Stimulated activated CD4-positive, alpha-beta T cell treated with anti-CD3 and anti-CD28 coated beads, TNF-alpha, amount 100 ng/mL, for 24 hours (primary cell): Measurements from ENCODE around the gene LMTK2.

Experiments
- DNase-seq, 3 experiments: peaks; one replicate each; pipeline ENCODE4 v3.0.0-alpha.2; 2020; ENCODE audit warnings: low read depth in 3 of 3

LMTK2 gene

DNA sequence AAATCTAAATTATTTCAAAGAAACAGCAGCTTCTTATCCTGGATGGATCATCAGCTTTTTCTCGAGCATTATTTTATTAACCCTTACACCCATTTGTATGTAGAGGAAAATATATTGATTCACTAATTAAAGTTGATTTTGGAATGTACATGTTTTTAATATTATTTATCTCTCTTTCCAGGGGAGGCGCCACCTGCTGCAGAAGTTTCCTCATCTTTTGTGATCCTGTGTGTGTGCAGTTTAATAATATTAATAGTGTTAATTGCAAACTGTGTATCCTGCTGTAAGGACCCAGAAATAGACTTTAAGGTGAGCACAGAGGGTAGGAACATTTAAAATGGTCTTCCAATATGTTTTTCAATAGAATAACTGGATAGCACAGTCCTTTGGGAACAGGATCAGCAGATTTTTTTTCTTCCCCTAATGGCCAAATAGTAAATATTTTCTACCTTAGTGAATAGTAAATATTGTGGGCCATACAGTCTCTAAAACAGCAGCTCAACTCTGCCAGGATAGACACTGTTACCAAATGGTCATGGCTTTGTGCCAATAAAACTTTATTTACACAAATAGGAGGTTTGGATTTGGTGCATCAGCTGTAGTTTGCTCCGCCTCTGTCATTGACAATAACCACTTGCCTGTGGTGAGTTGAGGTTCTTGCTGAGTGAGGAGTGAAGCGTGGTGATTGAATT, 30.6 kb downstream of the LMTK2 start:
- DNase-seq = no peak

DNA sequence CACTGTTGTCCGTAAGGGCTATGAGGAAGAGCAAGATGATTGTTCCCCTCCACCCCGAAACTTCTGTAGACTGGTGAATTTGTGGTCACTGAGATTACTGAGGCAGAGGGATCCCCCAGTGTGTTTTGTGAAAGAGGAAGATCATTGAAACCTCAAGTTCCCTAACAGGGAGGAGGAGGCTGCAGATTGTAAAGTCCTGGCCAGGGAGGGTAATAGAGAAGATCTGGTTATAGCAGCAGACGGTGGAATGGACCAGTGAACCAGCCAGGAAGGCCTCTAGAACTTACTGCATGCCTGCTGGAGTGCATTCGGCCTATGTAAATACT, 31.1 kb downstream of the LMTK2 start:
- no peak for DNase-seq

DNA sequence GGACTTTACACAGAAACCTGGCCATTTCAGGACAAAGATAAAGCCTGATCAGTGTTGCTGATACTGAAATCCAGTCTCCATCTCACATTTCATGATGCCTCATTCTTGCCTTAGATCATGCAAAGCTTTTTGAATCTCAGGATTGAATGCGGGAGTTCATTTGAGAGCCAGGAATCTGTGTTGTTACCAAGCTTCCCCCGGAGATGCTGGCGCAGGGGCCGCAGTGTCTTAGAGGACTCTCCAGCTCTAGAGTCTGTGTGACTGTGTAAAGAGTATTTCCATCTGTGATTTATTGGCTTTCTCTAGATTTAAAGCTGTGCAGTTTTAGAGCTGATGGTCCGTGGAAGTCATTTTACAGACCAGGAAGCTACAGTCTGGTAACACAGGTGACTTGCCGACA, 32.0 kb downstream of the LMTK2 start:
- no peak for DNase-seq

DNA sequence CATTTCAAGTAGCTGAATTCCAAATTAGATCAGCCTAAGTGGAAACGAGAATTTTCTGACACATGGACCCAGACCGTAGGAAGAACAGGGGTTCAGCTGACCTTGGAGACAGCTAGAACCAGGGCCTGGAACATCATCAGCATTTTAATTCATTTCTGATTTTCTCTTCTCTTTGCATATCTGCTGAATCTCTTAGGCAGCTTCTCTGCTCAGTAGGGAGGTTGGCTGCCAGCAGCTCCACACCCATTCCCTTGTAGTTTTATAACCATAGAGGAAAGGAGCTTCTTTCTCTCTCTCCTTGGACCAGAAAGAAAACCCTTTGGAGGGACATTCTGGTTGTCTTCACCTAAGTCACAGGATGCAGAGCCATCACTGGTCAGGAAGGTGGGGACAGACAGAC, 36.0 kb downstream of the LMTK2 start:
- DNase-seq = no peak

DNA sequence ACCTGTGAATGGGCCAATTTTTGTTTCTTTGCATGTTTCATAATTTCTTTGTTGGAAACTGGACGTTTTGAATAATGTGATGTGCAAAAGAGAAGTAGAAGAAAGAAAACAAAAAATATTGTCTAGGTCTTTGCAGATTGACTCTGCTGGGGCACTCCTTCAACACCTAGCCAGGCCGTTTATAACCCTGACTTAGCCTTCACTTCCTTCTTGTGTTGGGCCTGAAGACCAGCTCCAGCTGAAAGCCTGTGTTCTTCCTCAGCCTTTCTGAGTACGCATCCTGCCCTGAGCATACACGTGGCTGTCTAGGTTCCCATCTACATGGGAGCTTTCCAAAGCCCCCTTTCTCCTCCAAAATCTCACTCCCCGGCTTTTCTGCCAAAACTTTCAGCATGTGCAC, 41.9 kb downstream of the LMTK2 start:
- DNase-seq = no peak

DNA sequence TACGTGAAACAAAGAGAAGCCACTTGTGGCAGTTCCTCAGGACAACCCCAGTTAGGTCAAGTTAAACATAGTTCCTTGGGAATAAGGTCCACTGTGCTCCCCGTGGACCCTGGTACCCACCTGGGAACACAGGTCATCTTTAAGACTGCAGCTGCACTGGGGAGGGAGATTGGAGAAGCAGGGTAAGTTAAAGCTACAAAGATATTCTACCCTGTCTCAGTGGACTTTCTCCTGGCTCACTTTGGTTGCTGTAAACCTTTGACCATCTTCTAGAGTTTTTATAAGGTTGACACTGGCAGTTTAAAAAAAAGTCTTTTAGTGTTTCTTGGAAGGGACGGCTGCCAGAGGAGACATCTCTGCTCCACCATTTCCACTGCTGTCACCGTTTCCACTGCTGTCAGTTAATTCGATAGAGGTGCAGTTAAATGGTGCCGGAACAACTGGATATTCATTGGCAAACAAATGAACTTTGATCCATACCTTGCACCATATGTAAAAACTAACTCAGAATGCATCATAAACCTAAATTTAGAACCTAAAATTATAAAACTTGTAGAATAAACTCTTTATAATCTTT, 42.5 kb downstream of the LMTK2 start:
- no peak for DNase-seq

DNA sequence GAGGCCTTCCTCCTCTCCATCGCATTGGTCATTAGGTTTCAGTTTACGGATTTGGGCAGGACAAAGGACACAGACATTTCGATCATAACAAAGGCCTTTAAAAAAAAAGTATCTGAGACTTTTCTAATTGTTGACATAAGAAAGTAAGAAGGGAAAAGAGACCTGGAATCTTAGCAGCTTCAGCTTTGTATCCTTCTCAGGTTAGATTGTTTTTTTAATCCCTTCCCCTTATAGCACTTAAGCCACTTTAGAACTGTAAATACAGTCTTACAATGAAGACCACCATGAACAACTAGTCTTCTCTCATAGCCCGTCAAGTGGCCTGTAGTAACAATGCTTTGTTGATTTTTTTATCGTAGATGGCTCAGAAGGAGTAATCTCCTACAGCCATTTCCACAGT, 45.2 kb downstream of the LMTK2 start:
- DNase-seq = no peak

DNA sequence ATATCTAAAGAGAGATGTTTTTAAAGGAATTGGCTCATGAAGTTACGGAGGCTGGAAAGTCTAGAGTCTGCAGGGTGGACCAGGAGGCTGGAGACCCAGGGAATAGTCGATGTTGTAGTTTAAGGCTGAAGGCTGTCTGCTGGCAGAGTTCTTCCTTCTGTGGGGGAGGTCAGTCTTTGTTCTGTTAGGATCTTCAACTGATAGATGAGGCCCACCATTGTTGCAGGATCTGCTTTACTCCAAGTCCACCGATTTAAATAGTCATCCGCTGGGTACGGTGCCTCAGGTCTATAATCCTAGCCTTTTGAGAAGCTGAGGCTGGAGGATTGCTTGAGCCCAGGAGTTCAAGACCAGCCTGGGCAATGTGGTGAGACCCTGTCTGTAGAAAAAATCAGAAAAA, 50.0 kb downstream of the LMTK2 start:
- no peak for DNase-seq

DNA sequence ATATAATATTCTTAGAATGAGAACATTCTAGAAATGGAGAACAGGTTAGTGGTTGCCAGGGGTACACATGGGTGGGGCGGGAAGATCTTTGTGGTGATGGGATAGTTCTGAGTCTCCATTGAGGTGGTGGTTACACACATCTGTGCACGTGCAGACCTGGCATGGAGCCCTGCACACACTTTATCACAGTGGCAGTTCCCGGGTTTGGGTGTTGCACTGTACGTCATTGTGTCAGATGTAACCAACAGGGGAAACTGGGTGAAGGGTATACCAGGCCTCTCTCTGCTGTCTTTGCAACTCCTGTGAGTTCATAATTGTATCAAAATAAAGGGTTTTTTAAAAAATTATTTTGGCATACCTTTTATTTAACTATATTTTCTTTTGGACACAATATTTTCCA, 51.1 kb downstream of the LMTK2 start:
- no peak for DNase-seq

DNA sequence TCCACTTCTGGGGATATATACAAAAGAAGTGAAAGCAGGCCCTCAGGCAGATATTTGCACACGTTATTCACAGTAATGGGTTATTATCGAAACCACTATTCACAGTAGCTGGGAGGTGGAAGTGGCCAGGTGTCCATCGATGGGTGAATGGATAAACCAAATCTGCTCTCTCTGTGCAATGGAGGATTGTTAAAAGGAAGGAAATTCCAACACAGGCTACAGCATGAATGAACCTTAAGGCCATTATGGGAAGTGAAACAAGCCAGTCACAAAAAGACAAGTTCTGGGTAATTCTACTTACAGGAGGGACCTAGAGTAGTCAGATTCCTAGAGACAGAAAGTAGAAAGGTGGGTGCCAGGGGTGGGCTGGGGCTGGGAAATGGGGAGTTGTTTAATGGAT, 56.1 kb downstream of the LMTK2 start:
- no peak for DNase-seq

DNA sequence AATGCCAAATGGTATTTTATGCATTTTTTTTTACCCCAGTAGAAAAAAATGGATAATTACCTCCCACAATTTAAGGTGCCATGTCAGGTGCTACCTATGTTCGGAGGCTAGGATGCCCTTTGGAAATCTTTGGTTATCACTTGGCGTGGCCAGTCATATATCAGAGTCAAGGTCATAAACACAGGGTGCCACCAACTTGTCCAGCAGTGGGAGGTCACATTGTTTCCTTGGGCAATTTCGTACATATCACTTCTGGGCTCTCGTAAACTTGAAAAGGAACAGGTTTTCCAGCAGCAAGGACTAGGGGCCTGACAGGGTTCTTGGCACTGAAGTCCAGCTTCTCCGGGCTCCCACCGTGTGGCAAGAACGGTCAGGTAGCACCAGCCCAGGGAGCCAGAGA, 56.6 kb downstream of the LMTK2 start:
- no peak for DNase-seq

DNA sequence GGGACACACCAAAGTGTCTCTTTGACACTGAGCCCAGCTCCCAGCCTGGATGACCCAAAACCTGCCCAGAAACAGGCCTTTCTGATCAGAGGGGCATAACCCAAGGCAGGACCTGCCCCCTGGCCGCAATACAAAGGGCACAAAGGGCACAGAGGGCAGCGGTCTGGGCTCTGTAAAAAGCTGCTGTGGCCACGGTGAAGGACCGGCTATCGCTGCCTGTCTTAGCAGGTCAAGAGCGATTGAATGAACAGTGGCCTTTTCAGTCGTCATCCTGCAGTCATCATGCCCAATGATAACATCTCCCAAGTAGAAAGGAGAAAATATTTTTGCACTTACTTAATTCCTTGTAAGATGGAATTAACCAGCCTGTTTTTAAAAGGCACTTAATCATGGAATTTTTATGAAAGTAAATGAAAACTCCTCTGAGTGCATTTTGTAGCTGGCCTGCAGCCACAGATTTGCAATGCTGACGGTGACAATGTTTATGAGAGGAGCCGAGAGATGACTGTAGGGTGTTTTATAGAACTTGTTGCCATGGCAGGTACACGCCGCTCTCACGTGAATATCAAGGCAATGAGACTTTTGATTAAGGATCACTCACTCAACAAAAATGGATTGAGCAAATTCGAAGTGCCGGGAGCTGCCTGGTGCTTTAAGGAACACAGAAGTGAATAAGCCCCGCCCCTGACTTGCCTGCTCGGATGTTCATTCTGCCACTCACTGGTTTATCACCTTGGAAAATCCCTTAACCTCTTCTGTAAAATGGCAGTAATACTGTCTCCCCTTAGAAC, 57.2 kb downstream of the LMTK2 start:
- DNase-seq = no peak

DNA sequence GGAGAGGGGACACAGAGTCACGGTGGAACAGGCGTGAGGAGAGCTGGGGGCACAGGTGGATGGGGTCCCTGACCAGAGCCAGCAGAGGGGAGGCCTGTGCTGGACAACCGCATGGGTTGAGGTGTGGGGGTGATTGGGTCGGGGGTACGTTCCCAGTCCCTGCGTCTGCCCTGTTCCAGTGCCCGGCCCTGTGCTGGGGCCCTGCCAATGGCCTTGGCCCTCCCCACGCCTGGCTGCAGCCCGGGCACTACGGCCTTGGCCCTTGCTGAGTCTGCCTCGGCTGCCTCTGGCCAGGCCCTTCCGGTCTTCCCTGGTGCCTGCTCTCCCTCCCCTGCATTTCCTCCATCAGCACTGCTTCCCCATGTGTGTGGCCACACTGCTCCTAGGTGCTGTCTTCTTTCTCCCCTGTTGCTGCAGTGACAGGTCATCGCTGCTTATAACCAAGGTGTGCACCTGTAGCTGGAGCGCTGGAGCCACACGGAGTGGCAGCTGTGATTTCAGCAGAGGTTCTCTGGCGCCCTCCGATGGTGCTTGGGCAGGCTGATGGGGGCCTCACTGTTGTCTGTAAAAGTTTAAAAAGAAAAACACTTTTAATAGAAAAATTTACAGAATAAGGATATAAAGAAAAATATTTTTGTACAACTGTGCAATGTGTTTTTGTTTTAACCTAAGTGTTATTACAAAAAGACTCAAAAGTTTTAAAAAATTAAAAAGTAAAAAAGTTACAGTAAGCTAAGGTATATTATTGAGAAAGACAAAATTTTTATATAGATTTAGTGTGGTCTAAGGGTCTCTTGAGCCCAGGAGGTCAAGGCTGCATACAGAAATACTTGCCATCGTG, 59.4 kb downstream of the LMTK2 start:
- peak in 1 of 3 experiments; percentile 49 for DNase-seq

DNA sequence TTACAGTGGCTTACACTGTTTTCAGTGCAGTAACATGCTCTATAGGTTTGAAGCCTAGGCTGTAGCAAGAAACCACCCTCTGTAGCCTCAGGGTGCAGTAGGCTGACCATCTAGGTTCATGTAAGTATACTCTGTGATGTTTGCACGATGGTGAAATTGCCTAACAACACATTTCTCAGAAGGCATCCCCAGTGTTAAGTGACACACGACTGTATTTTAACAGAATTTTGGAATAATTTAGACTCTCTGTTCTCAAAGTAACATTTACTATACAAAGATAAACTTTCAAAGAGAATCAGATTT, 60.0 kb downstream of the LMTK2 start:
- no peak for DNase-seq

DNA sequence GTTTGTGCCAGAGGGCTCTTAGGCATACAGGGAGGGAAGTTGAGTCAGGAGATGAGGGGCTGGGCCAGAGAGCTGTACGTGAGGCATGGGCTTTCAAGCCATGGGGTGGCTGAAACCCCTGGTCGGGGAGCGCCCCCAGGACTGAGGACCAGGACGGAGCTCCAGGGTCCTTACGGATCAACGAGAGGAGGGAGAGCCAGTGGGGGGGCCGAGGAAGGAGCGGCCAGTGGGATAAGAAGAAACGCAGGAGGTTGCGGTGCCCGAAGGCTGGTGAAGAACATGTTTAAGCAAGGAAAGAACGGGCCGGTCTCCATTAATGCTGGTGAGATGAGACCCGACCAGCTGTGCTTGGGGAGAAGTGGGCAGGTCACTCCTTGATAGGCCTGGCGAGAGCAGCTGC, 61.0 kb downstream of the LMTK2 start:
- DNase-seq = no peak

DNA sequence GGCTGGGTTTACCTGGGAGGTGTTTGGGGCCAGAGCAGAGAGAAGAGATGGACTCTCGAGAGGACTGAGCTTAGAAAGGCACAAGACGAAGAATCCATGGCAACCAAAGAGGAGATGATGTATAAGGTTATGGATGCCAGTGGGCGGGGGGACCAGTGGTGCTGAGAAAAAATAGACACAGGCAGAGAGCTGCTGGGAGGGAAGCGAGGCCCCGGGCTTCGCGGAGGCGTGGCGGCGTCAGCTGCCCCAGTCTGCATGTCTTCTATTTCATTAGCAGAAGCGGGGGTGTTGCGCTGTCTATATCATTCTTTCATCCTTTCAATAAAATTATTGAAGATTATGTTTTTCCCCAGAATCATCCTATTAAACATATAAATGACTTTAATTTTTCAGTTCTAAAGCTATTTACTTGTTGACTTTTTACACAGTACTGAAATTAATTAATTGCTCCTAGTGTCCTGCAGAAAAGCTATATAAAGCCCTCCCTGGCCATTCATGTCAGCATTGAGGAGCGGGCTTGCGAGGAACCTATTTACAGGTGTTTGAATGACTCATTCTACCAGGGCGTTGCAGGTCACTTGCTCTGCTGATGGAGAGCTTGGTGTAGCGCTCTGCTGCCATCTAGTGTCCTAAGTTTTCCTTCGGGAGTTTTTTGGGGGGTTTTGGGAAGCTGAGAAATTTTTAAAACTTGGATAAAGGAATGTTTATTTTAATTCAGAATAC, 61.7 kb downstream of the LMTK2 start:
- peak; percentile 35 to 55 (median 52) for DNase-seq

DNA sequence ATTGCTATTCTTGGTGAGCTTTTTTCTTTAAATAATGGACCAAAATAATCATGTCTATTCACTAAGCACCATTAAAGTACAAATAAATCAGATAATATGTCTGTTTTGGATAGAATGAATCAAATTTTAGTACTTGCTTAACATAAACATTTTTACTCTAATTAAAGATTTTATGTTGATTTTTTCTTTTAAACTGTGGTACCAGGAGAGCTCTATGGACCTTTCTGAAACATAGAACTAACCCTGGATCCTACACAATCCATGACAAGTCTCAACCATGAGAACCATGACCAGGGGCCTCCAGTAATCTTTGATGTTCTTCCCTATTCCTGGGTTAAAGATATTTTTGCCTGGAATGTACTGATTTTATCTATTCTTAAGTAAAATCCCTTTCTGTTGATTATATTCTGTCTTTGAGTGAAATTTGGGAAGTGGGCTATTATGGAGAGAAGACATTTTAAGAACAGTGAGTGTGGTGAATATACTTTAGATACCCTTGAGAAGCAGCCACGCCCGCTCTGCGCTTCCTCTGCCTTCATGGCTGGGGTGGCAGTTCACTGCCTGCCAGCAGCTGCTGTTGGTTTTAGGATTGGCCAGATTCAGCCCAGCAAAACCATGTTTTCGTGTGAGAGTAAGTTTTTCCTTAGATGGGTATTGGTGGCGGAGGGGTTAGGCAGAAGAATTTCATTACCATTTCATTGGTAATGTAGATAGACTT, 62.4 kb downstream of the LMTK2 start:
- no peak for DNase-seq

DNA sequence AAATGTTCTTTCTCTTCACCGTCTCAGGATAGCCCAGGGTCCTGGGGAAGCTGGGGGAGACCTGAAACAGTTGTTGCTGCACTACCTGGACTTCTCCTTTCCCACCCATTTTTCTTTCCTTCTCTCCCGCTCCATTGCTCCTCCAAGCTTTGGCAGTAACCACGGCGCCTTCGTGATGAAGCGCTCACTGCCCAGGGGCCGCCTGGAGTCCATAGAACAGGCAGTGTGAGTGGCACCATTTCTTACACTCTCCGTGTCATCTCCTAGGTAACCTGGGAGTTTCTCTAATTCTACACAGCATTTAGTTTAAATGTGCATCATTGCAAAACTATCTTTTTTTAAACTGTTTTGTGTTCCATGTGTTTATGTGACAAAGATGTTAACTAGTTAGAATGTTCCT, 64.3 kb downstream of the LMTK2 start:
- no peak for DNase-seq

DNA sequence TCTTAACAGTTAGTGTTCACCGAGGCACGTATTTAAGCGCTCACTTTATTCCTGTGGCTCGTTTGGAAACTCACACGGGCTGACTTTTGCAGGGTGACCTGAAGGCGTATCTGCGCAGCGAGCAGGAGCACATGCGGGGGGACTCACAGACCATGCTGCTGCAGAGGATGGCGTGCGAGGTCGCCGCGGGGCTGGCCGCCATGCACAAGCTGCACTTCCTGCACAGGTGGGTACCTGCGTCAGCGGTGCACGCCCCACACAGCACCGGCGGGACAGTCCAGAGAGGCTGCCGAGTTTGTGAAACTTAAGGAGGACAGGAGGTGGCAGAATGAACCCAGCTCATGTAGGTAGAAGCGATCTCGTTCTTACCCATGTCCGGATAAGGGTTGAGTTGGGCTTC, 64.8 kb downstream of the LMTK2 start:
- no peak for DNase-seq

DNA sequence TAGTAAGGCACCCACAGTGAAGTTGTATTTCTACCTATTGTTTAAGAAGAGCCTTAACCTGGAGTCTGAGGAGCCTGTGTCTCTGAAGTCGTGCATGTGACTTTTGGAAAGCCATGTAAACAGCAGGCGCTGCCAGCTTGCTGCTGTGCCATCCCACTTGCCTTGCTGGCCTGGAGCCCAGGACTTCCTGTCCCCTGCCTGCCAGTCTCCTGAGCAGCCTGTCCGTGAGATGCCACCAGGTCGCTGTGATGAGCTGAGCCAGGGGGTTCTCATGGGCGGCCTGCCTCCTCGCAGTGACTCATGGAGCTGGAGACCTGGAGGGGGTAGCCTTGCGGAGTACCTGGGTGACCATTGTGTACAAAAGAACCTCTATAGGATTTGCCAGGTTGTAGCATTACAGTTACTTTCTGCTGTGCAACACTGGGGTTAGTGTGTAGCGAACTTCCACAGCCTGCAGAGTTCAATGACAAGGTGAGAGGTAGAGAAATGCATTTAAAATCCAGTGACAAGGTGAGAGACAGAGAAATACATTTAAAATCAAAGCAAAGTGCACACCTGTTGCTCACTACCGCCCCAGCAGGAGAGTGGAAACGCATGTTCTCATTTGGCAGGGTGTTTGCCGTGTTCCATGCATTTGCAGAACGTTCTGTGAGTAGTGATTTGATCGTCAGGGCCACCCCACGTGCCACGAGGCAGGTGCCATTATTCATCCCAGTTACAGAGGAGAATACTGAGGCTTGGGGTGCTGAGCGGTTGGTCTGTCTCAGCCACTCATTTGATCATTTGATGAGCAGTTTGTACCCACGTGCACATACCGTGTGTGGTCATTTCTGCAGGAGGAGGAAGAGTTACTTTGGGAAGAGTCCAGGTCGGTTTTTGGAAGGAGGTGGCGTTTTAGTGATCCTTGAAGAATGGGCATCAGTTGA, 67.9 kb downstream of the LMTK2 start:
- DNase-seq = no peak
